HG03097 (cell line): Measurements from ENCODE around the gene SIGLEC14.
"Not testable (repeated sequence)": the region's sequence is repeated elsewhere in the genome, so short reads cannot be mapped to it uniquely, and the experiment has no call there.

Experiments
- ATAC-seq: cut with Tn5 transposase; IDR thresholded peaks from one replicate; pipeline ENCODE4 v1.9.1; 2021; ENCODE audit not compliant: unreplicated experiment, low FRiP score

SIGLEC14 gene, protein sequence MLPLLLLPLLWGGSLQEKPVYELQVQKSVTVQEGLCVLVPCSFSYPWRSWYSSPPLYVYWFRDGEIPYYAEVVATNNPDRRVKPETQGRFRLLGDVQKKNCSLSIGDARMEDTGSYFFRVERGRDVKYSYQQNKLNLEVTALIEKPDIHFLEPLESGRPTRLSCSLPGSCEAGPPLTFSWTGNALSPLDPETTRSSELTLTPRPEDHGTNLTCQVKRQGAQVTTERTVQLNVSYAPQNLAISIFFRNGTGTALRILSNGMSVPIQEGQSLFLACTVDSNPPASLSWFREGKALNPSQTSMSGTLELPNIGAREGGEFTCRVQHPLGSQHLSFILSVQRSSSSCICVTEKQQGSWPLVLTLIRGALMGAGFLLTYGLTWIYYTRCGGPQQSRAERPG

DNA sequence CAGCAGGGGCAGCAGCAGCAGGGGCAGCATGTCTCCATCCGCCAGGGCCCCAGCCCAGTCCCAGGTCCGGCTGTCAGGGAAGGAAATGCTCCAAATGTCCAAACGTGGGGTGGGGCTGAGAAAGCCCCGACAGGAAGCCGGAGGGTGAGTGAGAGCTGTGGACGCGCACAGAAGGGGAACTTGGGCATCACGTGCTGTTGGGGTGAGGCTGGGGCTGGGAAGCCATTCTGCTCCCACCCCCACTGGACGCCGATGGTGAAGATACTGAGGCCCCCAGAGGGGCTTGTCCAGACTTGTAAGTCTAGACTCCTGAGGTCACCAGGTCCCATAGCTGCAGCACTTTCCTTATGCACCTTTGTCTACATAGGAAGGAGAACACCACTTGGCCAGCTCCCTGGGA is at the start of gene SIGLEC14:
Gene SIGLEC14, minus strand, starts transcription at position 96 of the 400 bp plus-strand sequence. Its CDS starts 66 bp downstream, at position 30.
- ATAC-seq, result not testable (repeated sequence)

DNA sequence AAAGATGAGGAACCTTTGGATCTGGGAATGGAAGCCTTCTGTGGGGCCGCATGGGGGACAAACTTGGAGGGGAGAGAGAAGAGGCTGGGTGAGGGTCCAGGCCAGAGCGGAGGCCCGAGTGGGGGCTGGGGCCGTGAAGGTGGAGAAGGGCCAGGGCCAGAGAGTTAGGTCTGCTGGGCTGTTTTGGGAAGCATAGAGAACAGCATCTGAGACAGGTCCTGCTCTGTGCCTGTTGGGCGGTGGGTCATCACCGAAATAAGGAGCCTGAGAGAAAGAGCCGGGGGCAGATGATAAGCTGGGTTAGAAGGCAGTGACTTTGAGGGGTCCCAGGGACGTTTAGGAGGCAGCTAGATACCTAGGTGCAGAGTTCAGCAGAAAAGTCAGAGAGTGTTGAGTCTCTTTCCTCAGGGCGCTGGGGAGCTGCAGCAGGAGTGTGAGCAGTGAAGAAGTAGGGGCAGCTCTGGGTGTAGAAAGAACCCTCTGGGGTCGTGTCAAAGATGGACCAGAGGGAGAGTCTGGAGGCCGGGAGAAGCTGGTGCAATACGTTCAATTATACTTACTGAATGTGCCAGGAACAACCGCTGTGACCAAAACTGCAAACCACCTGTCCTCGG is 49.2 kb upstream of the SIGLEC14 start:
- ATAC-seq, result no peak

DNA sequence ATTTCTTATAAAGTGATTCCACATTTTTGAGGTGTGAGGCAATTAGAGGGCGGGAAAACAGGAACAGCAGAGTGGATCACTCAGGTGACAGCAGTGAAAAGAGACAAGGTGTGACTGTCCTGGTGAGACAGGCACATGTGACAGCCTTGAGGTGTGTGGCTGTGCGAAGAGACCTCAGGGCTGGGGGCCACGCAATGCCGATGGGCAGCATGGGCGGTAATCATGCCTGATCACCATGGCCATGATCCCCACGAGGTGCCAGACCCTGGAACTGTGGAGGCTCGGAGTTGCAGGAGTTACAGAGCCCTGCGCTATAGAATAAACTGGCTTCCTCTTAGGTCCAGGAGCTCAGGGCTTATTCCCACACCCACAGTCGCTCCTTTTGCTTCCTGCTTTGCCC is 48.5 kb upstream of the SIGLEC14 start:
- no peak for ATAC-seq

DNA sequence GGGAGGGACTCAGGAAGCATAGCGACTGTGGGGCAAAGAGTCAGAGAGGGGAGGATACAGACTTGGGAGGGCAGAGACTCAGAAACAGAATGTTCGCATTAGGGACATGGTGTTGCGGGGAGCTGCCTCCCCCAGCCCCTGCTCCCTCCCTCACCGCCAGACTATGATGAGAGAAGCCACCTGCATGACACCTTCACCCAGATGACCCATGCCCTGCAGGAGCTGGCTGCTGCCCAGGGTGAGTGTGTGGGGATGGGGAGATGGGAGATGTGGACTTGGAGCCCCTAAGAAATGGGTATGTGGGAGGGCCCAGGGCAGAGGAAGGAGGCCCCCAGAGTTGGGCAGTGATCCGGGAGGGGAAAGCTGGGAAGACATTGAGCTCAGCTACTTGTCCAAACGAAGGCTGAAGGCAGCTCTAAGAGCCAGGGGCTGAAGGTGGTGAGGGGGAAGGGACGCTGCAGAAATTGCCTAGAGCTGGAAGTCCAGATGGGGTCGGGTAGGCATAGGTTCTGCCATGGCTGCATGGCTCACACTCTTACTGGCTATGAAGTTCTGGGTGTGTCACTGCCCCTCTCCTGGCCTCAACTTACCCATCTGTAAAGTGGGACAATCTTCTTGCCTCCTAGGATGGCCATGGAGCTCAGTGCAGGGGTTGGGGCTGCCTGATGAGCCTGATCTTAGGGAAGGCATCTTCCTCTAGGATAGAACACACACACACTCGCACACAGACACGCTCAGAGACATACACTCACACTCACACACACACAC is 47.9 kb upstream of the SIGLEC14 start:
- ATAC-seq, result no peak

DNA sequence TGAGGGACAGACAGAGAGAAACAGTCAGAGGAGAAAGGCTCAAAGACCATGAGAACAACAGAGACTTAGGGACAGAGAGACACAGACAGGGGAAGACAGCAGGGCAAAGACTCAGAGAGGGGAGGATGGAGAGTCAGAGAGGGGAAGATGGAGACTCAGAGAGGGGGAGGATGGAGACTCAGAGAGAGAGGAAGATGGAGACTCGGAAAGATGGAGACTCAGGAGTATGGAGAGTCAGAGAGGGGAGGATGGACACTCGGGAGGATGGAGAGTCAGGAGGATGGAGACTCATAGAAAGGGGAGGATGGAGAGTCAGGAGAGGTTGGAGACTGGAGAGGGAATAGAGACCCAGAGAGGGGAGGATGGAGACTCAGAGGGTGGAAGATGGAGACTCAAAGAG is 47.2 kb upstream of the SIGLEC14 start:
- no peak for ATAC-seq

GRCh38 chr19:51693260-51693659 is 46.6 kb upstream of the SIGLEC14 start, which contains the start of gene SPACA6:
Gene SPACA6, plus strand, starts transcription at chr19:51693330. Its CDS starts 197 bp downstream, at chr19:51693527.
- no peak for ATAC-seq

- ATAC-seq, result no peak
Measured at GRCh38 chr19:51692468-51692867, 45.8 kb upstream of the SIGLEC14 start.

DNA sequence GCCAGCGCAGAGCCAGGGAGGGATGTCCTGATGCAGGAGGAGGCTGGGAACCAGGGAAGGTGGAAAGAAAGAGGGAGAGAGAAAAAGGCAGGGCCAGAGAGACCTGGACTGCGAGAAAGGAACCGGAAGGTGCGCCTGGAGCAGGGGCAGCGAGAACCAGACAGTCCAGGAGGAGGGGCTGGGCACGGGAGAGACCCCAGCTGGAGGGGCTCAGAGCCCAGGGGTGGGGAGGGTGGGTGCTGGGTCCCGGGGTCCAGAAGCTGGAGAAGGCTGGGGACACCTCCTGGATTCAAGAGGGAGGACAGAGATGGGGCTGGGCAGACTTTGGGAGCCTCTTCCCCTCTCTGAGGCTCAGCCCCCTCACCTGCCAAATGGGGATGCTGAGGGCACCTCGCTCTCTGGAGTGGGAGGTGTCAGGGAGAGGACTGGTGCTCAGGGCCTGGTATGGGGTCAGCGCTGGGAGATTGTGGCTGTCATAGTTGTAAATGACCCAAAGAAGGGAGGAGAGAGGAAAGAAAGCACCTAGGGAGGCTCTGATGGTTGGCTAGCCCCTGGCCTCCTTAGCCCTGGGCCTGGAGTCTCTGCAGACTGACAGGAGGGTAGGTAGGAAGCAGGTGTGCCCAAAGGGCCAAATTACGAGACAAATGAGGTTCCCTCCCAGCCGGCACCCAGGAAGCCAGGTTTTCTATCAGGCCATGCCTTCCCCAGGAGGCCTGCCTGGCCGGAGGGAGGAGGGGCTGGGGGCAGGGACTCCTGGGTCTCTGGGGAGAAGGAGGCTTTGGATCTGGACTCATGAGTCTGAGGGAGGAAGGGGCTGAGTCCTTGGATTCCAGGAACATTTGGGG is 45.2 kb upstream of the SIGLEC14 start:
- ATAC-seq, result no peak

GRCh38 chr19:51691074-51691583 is 44.5 kb upstream of the SIGLEC14 start:
- ATAC-seq, result no peak

GRCh38 chr19:51690454-51691073 is 43.9 kb upstream of the SIGLEC14 start:
- no peak for ATAC-seq

GRCh38 chr19:51689751-51690453 is 43.3 kb upstream of the SIGLEC14 start:
- no peak for ATAC-seq

DNA sequence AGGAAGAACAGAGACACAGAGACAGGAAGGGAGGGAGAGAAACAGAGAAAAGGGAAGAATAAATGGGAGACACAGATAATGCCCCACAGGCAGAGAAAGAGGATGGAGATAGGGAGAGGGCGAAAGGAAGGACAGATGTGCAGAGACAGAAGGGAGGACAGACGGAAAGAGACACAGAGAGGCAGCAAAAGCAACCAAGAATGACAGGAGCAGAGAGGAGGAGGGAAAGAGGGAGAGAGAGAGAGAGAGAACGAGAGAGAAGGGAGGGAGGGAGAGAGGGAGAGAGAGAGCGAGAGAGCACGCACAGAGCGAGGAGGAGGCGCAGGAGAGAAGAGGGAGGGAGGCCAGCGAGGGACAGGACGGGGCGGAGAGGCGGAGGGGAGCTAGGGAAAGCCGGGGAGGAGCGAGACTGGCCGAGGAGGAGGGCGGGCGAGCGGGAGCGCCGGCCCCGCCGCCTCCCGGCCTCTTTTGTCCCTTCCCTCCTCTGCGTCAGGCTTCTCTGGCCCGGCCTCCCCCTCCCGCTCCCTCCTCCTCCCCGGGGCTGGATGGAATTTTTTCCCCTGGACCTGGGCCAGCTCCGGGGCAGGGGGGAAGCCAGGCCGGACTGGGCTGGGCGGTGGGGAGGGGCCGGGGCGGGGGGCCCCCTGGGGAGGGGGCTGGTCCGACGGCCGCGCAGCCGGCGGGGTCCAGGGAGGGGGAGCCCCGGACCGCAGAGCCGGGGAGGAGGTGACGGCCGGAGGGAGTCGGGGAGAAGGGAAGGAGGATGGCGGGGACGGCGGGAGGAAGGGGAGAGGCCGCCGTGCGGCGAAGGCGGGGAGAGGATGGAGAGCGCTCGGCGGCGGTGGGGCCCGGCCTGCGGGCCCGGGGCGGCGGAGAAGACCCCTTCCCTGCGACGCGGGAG is 42.3 kb upstream of the SIGLEC14 start:
- ATAC-seq, result no peak

DNA sequence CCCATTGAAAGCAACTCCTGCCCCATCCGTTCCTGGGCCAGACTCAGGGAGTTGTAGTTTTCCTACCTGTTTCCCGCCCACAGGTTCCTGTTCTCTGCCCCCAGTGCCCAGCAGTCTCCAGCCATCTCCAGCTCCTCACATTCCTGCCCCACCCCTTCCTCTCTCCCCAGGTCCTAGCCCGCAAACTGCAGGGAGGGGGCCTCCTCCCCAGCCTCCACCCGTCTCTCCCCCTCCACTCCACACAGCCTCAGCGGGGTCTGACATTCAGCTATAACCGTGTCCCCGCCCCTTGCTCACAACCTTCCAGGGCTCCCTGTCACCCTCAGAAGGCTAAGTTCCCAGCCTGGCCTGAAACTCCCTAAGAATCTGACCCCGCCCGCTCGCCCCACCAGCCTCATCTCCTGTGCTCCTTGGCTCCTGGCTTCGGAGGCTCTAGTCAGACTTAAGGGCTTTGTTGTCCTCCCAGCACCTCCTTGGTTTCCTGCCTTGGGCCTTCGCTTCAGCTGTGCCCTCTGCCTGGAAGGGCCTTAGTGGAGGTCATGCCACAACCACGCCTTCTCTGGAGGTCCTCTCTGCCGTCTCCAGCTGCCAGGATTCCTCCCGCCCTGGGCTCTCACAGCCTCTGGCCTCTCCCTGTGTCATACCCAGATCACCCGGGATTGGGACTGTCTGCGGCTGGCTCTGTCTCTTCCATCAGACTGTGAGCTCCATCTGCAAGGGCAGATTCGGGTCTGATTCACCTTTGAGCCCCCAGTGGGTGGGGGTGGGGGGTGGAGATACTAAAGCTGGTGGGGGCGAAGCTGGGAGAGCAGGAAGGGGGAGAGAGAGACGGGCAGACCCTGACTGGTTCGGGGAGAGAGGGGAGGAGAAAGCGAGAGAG is 41.4 kb upstream of the SIGLEC14 start:
- no peak for ATAC-seq

DNA sequence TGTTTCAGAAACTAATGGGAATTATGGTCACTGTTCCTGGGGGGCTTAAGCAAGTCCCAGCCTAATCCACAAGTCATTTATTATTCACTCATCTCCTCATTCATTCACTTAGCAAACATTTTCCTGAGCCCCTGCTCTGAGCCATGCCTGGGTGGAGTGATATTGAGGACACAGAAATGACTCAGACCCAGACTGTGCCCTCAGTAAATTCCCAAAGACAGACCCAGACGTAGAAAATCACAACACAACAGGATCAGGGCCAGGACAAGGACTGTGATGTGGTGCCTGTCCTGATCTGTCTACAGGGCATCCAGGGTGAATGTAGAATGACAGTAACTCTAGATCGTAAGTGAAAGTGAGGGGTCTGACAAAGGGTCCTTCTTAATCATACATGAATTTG is 39.5 kb upstream of the SIGLEC14 start:
- ATAC-seq, result no peak

- ATAC-seq, result no peak
Measured at GRCh38 chr19:51681286-51681941, 34.8 kb upstream of the SIGLEC14 start.

DNA sequence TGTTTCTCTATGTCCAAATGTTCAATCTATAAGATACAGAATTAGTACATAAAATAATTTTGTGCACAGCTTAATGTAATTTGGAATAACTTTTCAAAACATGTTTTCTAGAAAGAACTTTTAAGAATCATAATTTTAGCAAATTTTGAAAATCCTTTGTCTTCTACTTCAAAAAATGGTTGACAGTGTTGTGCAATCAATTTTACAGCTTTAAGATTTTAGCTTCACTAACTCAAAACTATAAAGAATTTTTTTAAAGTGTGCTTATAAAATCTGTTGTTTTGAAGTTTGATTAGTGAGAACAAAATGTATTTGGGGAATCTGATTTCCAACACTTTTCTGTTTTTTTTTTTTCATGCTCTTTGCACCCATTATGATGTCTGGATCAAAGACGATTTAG is 33.8 kb upstream of the SIGLEC14 start:
- no peak for ATAC-seq
